Rectal smooth muscle tissue (tissue), 1 donor: ENCODE data around the gene IL34.

ENCODE experiments used
- H3K27ac ChIP-seq: one replicate; pipeline ENCODE4 v1.7.0; 2013; ENCODE audit warnings: low read depth, low read length, inconsistent platforms
- H3K27me3 ChIP-seq: one replicate; pipeline ENCODE4 v1.7.0; 2013; ENCODE audit warnings: low read length; ENCODE audit not compliant: control insufficient read depth, insufficient read depth
- H3K36me3 ChIP-seq: one replicate; pipeline ENCODE4 v1.7.0; 2013; ENCODE audit warnings: low read length; ENCODE audit not compliant: control insufficient read depth, insufficient read depth
- H3K4me1 ChIP-seq: one replicate; pipeline ENCODE4 v1.7.0; 2013; ENCODE audit warnings: low read length; ENCODE audit not compliant: control insufficient read depth, insufficient read depth
- H3K4me3 ChIP-seq: one replicate; pipeline ENCODE4 v1.7.0; 2013; ENCODE audit warnings: low read length
- H3K9ac ChIP-seq: one replicate; pipeline ENCODE4 v1.7.0; 2013; ENCODE audit warnings: low read length

Gene IL34

DNA sequence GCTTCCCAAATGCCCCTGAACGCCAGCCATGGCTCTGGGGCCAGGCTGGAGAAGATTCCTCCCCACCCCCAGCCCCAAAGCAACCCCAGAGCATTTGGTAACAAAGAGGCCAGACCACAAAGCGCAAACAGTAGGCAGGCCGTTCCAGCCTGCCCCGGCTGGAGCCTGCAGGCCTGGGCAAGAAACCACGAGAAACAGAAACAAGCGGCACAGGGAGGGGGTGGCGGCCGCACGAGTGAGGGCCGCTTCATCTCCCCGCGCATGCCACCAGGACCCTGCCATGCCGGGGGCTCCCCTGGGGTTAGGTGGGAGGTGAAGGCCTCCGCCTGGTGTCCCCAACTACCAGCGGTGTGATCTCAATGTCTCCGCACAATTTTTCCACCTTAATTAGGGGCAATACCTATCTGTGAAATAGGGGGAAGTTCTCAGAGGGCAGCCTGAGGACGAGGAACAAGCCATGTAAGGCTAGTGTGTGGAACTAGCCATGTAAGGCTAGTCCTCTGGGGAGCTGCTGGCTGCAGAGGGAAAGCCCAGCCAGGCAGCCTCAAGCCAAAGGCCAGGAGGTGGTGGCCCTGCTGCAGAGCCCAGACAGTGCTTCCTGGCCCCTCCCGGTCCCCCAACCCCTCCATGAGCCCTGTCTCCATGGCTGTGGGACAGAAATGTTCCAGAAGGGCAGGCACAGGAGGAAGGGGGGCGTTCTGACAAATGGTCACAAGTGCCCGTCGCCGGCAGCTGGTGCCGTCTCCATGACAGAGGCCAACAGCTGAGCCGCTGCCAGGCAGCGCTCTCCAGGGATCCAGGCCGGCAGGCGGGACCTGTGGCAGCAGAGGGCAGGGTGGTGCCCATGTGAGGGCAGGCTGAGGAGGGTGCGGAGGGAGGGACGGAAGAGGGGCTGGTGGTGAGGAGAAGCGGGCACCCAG is 54.0 kb downstream of the IL34 start:
- H3K36me3 ChIP-seq = no peaks in the 10 kb centered on the region
- H3K4me3 ChIP-seq = no peak overlapping the region
- H3K27ac ChIP-seq = peak overlapping the region; percentile 90
- peaks cover 78% of the 10 kb centered on the region for H3K4me1 ChIP-seq
- no peaks in the 10 kb centered on the region for H3K27me3 ChIP-seq
- no peak overlapping the region for H3K9ac ChIP-seq

DNA sequence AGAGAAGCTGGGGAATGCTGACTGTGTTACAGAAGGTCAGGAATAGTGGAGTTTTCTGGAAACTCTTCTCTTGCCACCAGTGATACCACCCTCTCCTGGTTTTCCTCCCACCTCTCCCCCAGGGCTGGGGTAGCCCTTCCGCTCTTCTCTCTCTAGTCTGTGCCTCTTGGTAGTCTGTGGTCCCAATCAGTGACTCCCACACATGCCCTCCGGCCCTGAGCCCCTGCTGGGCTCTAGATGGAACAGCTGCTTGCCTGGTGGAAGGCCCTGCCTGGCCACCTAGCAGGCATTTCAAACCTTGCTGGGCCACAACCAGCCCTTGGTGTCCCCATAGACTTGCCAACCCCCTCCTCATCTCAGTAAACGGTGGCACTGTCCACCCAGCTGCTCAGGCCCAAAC is 54.7 kb downstream of the IL34 start:
- Histone ChIP-seq H3K27me3 (no peaks in the 10 kb centered on the region), H3K4me3 (no peak overlapping the region), H3K36me3 (no peaks in the 10 kb centered on the region), H3K9ac (no peak overlapping the region), H3K27ac (peak overlapping the region; percentile 90), H3K4me1 (peaks cover 72% of the 10 kb centered on the region)

DNA sequence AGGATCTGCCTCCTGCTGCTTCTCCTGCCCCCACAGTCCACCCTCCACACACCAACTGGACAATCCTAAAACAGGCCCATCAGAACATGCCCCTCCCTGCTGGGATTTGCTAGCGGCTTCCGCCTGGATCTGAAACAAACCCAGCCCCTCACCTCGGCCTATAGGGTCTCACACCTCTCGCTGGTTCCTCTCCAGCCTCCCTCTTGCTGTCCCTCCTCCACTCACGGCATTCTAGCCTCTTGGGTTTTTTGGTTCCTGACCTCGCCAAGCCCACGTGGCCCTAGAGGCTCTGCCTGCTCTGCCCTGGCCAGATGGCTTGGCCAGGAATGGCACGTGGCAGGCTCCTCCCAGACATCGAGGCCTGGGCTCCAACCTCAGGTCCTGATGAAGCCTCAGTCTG is 55.2 kb downstream of the IL34 start:
- no peak overlapping the region for H3K4me3 ChIP-seq
- H3K36me3 ChIP-seq = no peaks in the 10 kb centered on the region
- no peak overlapping the region for H3K9ac ChIP-seq
- peak overlapping the region; percentile 90 for H3K27ac ChIP-seq
- peaks cover 77% of the 10 kb centered on the region for H3K4me1 ChIP-seq
- H3K27me3 ChIP-seq = no peaks in the 10 kb centered on the region

DNA sequence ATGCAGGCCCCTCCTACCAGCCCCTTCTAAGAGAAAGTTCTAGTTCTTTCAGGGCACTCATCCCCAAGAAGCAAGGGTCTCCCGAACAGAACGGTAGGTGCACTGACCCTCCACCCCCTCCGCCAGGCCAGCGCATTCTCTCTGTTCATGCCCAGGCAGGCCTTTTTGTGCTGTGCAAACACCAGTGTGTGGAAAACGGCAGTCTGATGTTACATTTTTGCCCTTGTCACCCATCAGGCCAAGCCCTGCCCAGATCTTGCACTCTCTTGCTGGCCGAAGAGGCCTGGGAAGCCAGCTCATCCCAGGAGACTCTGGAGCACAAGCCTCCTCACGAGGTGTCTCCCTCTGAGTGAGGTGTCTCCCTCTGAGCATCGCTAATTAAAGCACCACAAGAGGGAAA is 55.6 kb downstream of the IL34 start:
- no peak overlapping the region for H3K9ac ChIP-seq
- peaks cover 80% of the 10 kb centered on the region for H3K4me1 ChIP-seq
- peak overlapping the region; percentile 90 for H3K27ac ChIP-seq
- H3K36me3 ChIP-seq = no peaks in the 10 kb centered on the region
- no peak overlapping the region for H3K4me3 ChIP-seq
- no peaks in the 10 kb centered on the region for H3K27me3 ChIP-seq

DNA sequence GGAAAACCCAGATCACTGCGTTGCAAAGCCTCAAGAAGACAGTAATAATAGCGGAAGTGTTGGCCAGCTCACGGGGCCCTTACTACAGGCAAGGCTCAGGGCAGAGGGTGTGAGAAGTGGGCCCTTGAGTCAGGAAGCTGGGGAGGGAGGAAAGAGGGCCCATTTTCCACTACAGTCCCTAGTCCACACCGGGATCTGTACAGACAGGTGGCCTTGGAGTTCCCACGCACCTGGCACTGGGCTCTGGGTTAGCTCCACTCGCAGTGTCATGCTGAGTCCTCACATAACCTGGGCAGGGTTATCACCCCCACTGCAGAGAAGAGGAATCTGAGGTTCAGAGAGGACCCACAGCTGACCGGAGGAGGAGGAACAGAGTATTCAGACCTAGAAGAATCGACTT is 56.3 kb downstream of the IL34 start:
- peaks cover 81% of the 10 kb centered on the region for H3K4me1 ChIP-seq
- H3K27ac ChIP-seq = peak overlapping the region; percentile 90
- peak overlapping the region; percentile 2 for H3K4me3 ChIP-seq
- H3K36me3 ChIP-seq = no peaks in the 10 kb centered on the region
- H3K9ac ChIP-seq = peak overlapping the region; percentile 63
- no peaks in the 10 kb centered on the region for H3K27me3 ChIP-seq

DNA sequence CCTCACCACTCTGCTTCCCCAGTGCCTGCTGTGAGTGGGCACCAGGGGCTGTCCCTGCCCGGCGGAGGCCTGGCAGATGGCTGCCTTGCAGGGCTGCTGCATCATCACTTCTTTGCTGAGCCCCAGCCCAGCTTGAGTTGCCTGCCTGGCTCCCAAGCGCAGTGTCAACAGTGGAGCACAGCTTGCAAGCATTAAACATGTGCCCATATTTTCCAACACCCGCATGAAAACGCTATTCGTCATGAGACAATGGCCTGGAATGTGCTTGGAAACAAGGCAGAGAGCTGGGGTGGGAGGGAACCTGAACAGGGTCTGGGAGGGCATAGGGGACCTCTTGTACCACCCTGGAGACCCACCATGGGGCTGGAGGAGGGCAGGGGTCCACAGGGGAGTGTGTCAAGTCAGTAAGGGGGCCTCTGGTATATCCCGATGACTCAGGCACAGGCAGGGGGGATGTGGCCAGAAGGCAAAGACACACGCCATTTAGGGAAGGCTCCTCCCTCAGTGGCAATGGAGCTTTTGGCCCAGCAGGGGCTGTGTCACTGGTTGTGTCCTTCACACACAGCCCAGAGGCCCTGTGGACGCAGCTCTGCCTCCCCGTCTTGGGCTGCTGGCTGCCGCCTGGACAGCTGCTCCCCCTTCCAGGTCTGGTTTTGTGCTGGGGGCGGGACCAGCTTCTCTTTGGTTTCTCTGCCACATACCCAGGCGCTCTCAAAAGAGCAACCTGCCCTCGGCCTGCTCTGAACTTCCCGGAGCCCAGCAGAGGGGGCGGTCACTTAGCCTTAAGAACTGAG is 56.9 kb downstream of the IL34 start:
- Histone ChIP-seq H3K27ac (peak overlapping the region; percentile 90), H3K9ac (no peak overlapping the region), H3K4me3 (peak overlapping the region; percentile 2), H3K27me3 (no peaks in the 10 kb centered on the region), H3K4me1 (peaks cover 75% of the 10 kb centered on the region), H3K36me3 (no peaks in the 10 kb centered on the region)

DNA sequence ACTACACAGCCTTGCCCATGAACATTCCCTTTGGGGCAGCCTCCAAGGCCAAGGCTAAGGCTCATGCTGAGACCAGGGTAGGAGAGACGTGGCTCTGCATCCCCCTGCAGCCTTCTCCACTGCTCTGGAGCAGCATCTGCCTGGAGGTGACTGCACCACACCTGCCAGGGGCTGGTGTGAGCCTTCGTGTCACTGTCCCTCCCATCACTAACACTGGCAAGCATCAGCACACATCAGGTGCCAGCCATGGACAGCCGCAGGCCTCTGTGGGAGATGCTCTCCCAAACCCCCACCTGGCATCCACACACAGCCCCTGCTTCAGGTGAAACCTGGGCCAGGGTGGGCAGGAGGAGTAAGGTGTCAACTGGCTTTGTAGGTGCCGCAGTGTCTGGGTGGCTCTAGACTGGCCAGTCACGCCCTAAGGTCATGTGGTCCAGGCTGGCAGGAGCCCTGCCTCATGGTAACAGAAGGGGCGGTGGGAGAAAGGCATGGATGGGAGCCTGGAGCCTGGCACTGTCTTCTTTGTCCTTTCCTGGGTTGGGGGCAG is 57.5 kb downstream of the IL34 start:
- Histone ChIP-seq H3K4me1 (peaks cover 73% of the 10 kb centered on the region), H3K36me3 (no peaks in the 10 kb centered on the region), H3K9ac (no peak overlapping the region), H3K27me3 (no peaks in the 10 kb centered on the region), H3K27ac (peak overlapping the region; percentile 90), H3K4me3 (no peak overlapping the region)

DNA sequence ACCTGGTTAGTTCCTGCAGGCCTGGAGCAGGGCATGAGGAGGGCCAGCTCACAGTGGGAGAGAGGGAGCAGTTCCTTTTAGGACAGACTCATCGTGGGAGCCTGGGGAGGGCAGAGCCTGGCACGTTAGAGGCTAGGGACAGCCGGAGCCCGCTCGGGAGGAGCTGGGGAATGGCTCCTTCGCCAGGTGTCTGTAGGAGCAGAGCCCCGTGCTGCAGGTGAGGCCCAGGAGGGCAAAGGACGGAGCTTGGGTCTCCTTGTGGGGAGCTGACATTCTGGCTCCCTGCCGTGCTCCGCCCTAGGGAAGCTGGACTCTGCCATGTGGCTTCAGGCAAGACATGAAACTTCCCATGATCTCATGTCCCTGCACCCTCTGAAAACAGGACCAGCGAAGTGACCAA is 58.2 kb downstream of the IL34 start:
- H3K4me3 ChIP-seq = no peak overlapping the region
- H3K9ac ChIP-seq = no peak overlapping the region
- H3K4me1 ChIP-seq = peaks cover 75% of the 10 kb centered on the region
- no peaks in the 10 kb centered on the region for H3K27me3 ChIP-seq
- peak overlapping the region; percentile 90 for H3K27ac ChIP-seq
- no peaks in the 10 kb centered on the region for H3K36me3 ChIP-seq

DNA sequence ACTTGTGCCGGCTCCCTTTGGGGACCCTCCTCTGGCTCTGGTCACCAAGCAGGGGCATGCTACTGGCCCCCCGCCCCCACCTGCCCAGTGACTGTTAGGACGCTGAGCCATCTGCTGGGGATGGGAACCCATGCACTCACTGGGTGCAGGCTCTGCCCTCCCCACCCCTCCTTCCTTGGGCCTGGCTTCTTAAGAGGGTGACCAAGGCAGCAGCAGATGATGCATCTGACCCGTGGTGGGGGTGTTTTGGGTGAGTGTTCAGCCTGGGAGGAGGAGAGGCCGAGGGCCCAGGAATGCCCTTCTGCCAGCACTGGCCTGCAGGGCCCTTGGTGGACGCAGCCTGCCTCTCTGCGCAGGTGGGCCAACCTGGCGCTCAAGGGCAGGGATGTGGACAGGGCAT is 58.7 kb downstream of the IL34 start:
- Histone ChIP-seq H3K27me3 (no peaks in the 10 kb centered on the region), H3K4me1 (peaks cover 72% of the 10 kb centered on the region)

DNA sequence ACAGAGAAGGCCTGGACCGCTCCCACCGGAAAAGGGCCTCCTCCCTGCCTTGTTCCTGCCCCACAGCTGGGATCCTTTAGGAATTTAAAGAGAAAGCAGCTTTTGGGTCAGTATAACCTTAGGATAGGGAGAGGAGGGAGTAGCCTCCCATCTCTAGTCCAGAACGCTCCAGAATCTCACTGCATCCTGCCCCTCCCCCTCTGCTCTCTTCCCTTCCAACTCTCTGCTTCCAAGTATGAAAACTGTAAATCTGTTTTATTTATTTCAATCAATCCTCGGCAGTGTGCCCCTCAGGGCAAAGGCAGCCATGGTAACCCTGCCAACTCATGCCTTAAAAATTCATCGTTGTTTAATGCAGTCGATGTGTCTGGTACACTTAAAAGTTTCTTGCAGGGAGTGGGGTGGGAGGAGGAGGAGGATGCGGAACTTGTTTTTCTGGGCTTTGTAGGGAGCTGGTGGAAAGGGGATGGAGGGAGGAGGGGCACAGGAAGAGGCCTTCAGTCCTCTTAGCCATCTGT is 60.6 kb downstream of the IL34 start:
- Histone ChIP-seq H3K27me3 (no peaks in the 10 kb centered on the region), H3K36me3 (no peaks in the 10 kb centered on the region), H3K9ac (no peak overlapping the region), H3K4me1 (peaks cover 55% of the 10 kb centered on the region), H3K4me3 (no peak overlapping the region), H3K27ac (peak overlapping the region; percentile 90)

More for the DNA sequence above, 58.7 kb downstream of the IL34 start:
- peak overlapping the region; percentile 90 for H3K27ac ChIP-seq
- H3K9ac ChIP-seq = no peak overlapping the region
- no peaks in the 10 kb centered on the region for H3K36me3 ChIP-seq
- no peak overlapping the region for H3K4me3 ChIP-seq

DNA sequence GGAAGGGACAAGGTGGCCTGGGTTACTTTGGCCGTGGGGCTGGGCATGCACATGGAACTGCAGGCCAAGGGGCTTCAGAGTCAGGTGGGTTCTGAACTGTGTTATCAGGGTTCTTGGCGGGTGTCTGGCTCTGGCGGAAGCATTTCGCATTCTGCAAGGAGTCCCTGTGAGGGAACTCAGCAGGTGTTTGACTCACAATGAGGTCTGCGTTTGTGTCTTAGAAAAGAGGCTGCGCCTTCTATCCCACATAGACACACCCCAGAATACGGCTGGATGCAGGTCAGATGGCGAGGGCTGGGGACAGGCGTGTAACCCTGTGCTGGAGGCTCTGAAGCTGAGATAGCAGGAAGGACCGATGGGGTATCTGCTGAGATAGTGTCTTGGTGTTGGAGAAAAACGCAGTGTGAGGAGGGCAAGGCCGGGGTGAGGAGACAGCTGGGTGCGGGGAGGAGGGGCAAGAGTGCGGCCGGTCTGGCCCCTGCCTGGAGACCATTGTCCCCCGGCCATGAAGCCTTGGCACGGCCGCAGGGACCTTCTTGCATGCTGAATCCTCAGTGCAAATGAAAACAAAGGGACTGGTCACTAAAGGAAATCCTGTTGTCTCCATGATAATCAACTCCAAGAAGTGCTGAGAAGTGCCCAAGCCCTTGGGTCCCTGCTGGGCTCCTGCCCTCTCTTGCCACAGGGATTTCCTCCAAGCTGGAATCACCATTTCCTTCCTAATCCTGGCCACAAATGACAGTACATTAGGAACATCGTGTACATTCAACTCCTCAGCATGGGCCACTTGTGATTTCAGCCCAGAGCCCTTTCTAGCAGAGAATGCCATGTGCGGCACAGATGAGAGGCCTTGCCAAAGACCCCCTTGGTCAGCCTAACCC is 62.2 kb downstream of the IL34 start:
- Histone ChIP-seq H3K4me1 (peaks cover 50% of the 10 kb centered on the region), H3K9ac (no peak overlapping the region), H3K27ac (peak overlapping the region; percentile 3), H3K4me3 (no peak overlapping the region), H3K27me3 (no peaks in the 10 kb centered on the region), H3K36me3 (no peaks in the 10 kb centered on the region)
